NT2/D1 (cell line): ENCODE measurements around the gene USP17L19.
"Not testable (repeated sequence)": the region's sequence is repeated elsewhere in the genome, so short reads cannot be mapped to it uniquely, and the experiment has no call there.

Experiments used
- DNase-seq: peaks from one replicate; pipeline ENCODE4 v3.0.0-alpha.2; 2011; ENCODE audit warnings: low read depth, low spot score
- H3K27me3 ChIP-seq: 2 replicates; pipeline ENCODE4 v1.6.0; 2011; ENCODE audit warnings: mild to moderate bottlenecking; ENCODE audit not compliant: insufficient read length, insufficient read depth
- H3K36me3 ChIP-seq: 2 replicates; pipeline ENCODE4 v1.6.1; 2011; ENCODE audit warnings: mild to moderate bottlenecking, low read length, mixed read lengths; ENCODE audit not compliant: insufficient read depth, insufficient read length
- H3K4me1 ChIP-seq: 2 replicates; pipeline ENCODE4 v1.5.1; 2011; ENCODE audit not compliant: insufficient read depth, insufficient read length
- H3K4me3 ChIP-seq: 2 replicates; pipeline ENCODE4 v1.5.1; 2011; ENCODE audit warnings: low read depth; ENCODE audit not compliant: insufficient read length
- H3K9ac ChIP-seq: 2 replicates; pipeline ENCODE4 v1.6.0; 2011; ENCODE audit warnings: low read depth; ENCODE audit not compliant: insufficient read length
- H3K9me3 ChIP-seq: 2 replicates; pipeline ENCODE4 v1.5.1; 2011; ENCODE audit warnings: mild to moderate bottlenecking, low read length; ENCODE audit not compliant: insufficient read depth

The USP17L19 gene

DNA sequence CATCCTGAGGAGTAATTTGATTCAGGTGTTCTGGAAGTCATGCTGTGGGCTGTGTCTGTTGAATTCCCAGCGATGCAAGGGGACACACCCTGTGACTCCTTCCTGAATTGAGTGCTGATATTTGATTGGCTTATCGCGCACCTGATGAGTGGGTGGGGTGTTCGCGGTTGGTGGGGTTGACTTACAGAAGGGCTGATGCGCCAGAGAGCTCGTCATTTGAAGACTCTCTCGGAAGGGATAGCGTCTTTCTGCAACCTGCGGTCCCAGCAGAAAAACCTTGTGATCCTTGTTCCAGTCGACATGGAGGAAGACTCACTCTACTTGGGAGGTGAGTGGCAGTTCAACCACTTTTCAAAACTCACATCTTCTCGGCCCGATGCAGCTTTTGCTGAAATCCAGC lies at the start of gene USP17L19:
USP17L19 (plus strand) TSS at position 301 of the 400 bp plus-strand sequence; CDS start at position 301, 0 bp downstream.
- H3K27me3 ChIP-seq, DNase-seq, H3K9me3 ChIP-seq, H3K4me3 ChIP-seq, H3K36me3 ChIP-seq, H3K9ac ChIP-seq, H3K4me1 ChIP-seq: not testable (repeated sequence)

DNA sequence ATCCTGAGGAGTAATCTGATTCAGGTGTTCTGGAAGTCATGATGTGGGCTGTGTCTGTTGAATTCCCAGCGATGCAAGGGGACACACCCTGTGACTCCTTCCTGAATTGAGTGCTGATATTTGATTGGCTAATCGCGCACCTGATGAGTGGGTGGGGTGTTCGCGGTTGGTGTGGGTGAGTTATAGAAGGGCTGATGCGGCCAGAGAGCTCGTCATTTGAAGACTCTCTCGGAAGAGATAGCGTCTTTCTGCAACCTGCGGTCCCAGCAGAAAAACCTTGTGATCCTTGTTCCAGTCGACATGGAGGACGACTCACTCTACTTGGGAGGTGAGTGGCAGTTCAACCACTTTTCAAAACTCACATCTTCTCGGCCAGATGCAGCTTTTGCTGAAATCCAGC lies 42.8 kb upstream of the USP17L19 start, which contains the start of gene USP17L10:
USP17L10 (plus strand) TSS at position 301 of the 400 bp plus-strand sequence; CDS start at position 301, 0 bp downstream.
- not testable (repeated sequence) for H3K27me3 ChIP-seq, H3K9me3 ChIP-seq, H3K4me1 ChIP-seq, H3K36me3 ChIP-seq, H3K4me3 ChIP-seq, H3K9ac ChIP-seq, DNase-seq

- H3K36me3 ChIP-seq, H3K9me3 ChIP-seq, H3K4me1 ChIP-seq, H3K4me3 ChIP-seq, H3K9ac ChIP-seq, H3K27me3 ChIP-seq, DNase-seq: not testable (repeated sequence)
Measured at GRCh38 chr4:9214701-9215100, 38.5 kb upstream of the USP17L19 start.

GRCh38 chr4:9215105-9215504 lies 38.1 kb upstream of the USP17L19 start, which contains the start of gene USP17L11:
USP17L11 (plus strand) TSS chr4:9215405; CDS start chr4:9215405, 0 bp downstream.
- not testable (repeated sequence) for DNase-seq, H3K36me3 ChIP-seq, H3K27me3 ChIP-seq, H3K9me3 ChIP-seq, H3K4me1 ChIP-seq, H3K9ac ChIP-seq, H3K4me3 ChIP-seq

DNA sequence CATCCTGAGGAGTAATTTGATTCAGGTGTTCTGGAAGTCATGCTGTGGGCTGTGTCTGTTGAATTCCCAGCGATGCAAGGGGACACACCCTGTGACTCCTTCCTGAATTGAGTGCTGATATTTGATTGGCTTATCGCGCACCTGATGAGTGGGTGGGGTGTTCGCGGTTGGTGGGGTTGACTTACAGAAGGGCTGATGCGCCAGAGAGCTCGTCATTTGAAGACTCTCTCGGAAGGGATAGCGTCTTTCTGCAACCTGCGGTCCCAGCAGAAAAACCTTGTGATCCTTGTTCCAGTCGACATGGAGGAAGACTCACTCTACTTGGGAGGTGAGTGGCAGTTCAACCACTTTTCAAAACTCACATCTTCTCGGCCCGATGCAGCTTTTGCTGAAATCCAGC lies 33.3 kb upstream of the USP17L19 start, which contains the start of gene USP17L12:
USP17L12 (plus strand) TSS at position 301 of the 400 bp plus-strand sequence; CDS start at position 301, 0 bp downstream.
- not testable (repeated sequence) for H3K36me3 ChIP-seq, H3K4me3 ChIP-seq, H3K27me3 ChIP-seq, H3K9ac ChIP-seq, H3K9me3 ChIP-seq, H3K4me1 ChIP-seq, DNase-seq

- not testable (repeated sequence) for H3K4me3 ChIP-seq, H3K4me1 ChIP-seq, H3K36me3 ChIP-seq, H3K27me3 ChIP-seq, H3K9ac ChIP-seq, H3K9me3 ChIP-seq, DNase-seq
Measured at GRCh38 chr4:9224596-9224995, 28.6 kb upstream of the USP17L19 start, which contains the start of gene USP17L13. USP17L13 (plus strand) TSS chr4:9224896; CDS start chr4:9224896, 0 bp downstream.

- not testable (repeated sequence) for H3K36me3 ChIP-seq, H3K27me3 ChIP-seq, H3K4me3 ChIP-seq, H3K9ac ChIP-seq, DNase-seq, H3K4me1 ChIP-seq, H3K9me3 ChIP-seq
Measured at GRCh38 chr4:9230249-9230648, 22.9 kb upstream of the USP17L19 start.

- H3K4me1 ChIP-seq, H3K36me3 ChIP-seq, H3K9ac ChIP-seq, DNase-seq, H3K4me3 ChIP-seq, H3K9me3 ChIP-seq, H3K27me3 ChIP-seq: not testable (repeated sequence)
Measured at GRCh38 chr4:9234085-9234484, 19.1 kb upstream of the USP17L19 start, which contains the start of gene USP17L15. USP17L15 (plus strand) TSS chr4:9234385; CDS start chr4:9234385, 0 bp downstream.

- DNase-seq, H3K4me1 ChIP-seq, H3K27me3 ChIP-seq, H3K9me3 ChIP-seq, H3K4me3 ChIP-seq, H3K9ac ChIP-seq, H3K36me3 ChIP-seq: not testable (repeated sequence)
Measured at GRCh38 chr4:9238461-9238860, 14.7 kb upstream of the USP17L19 start.

GRCh38 chr4:9243579-9243978 lies 9.6 kb upstream of the USP17L19 start, which contains the start of gene USP17L17:
USP17L17 (plus strand) TSS chr4:9243879; CDS start chr4:9243879, 0 bp downstream.
- not testable (repeated sequence) for H3K9ac ChIP-seq, H3K4me1 ChIP-seq, H3K36me3 ChIP-seq, H3K27me3 ChIP-seq, H3K9me3 ChIP-seq, DNase-seq, H3K4me3 ChIP-seq

- H3K4me3 ChIP-seq, H3K27me3 ChIP-seq, H3K9ac ChIP-seq, H3K4me1 ChIP-seq, H3K9me3 ChIP-seq, H3K36me3 ChIP-seq, DNase-seq: not testable (repeated sequence)
Measured at GRCh38 chr4:9247953-9248680, 5.1 kb upstream of the USP17L19 start, which contains the start of gene USP17L18. USP17L18 (plus strand) TSS chr4:9248630; CDS start chr4:9248630, 0 bp downstream.

DNA sequence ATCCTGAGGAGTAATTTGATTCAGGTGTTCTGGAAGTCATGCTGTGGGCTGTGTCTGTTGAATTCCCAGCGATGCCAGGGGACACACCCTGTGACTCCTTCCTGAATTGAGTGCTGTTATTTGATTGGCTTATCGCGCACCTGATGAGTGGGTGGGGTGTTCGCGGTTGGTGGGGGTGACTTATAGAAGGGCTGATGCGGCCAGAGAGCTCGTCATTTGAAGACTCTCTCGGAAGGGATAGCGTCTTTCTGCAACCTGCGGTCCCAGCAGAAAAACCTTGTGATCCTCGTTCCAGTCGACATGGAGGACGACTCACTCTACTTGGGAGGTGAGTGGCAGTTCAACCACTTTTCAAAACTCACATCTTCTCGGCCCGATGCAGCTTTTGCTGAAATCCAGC lies 4.6 kb downstream of the USP17L19 start, which contains the start of gene USP17L20:
USP17L20 (plus strand) TSS at position 301 of the 400 bp plus-strand sequence; CDS start at position 301, 0 bp downstream.
- H3K27me3 ChIP-seq, DNase-seq, H3K9ac ChIP-seq, H3K36me3 ChIP-seq, H3K4me1 ChIP-seq, H3K9me3 ChIP-seq, H3K4me3 ChIP-seq: not testable (repeated sequence)
